A549 (cell line): Measurements from ENCODE around the gene SOX6.

Experiments
- CTCF ChIP-seq: fragments of >200 bp; sonication (Bioruptor Twin); formaldehyde crosslinking; IDR thresholded peaks from 3 replicates; pipeline ENCODE4 v1.5.1; 2016
- JUNB ChIP-seq: fragments of >200 bp; sonication (Bioruptor Twin); formaldehyde crosslinking; IDR thresholded peaks from 2 replicates; pipeline ENCODE4 v1.6.1; 2016
- MAFK ChIP-seq: fragments of 450-650 bp; IDR thresholded peaks from 2 replicates; pipeline ENCODE4 v1.6.1; 2014; ENCODE audit not compliant: partially characterized antibody
- MAX ChIP-seq: IDR thresholded peaks from 2 replicates; pipeline ENCODE4 v1.6.1; 2012
- MYC ChIP-seq: IDR thresholded peaks from 2 replicates; pipeline ENCODE4 v1.6.1; 2012; ENCODE audit warnings: mild to moderate bottlenecking, inconsistent platforms, low read length, improper control_type of control experiment, borderline replicate concordance
- POLR2A ChIP-seq: IDR thresholded peaks from 2 replicates; pipeline ENCODE4 v1.6.1; 2012; ENCODE audit warnings: mild to moderate bottlenecking, low read length
- RAD21 ChIP-seq, 2 experiments: fragments of >200 bp in 1 of 2; sonication (Bioruptor Twin) in 1 of 2; formaldehyde crosslinking in 1 of 2; IDR thresholded peaks in 1 of 2; conservative IDR thresholded peaks in 1 of 2; 2 replicates in 1 of 2; 3 replicates in 1 of 2; pipeline ENCODE4 v1.6.1; 2012 to 2018; ENCODE audit warnings: inconsistent platforms in 1 of 2
- RARB ChIP-seq: fragments of 250-450 bp; sonication (Bioruptor Pico); IDR thresholded peaks from 2 replicates; pipeline ENCODE4 v1.8.0; 2021; ENCODE audit warnings: mild to moderate bottlenecking, moderate library complexity
- RCOR1 ChIP-seq: fragments of 150-350 bp; IDR thresholded peaks from 2 replicates; pipeline ENCODE4 v1.6.1; 2014; ENCODE audit warnings: antibody characterized with exemption, low read length, low read depth
- REST ChIP-seq: fragments of 200-600 bp; sonication (generic); IDR thresholded peaks from 2 replicates; pipeline ENCODE4 v1.6.1; 2016; ENCODE audit warnings: antibody characterized with exemption, mild to moderate bottlenecking, moderate library complexity
- RFX5 ChIP-seq: fragments of 450-650 bp; IDR thresholded peaks from 2 replicates; pipeline ENCODE4 v1.7.1; 2014; ENCODE audit warnings: antibody characterized with exemption, mild to moderate bottlenecking, moderate library complexity

GRCh38 chr11:16404781-16405285 is 48.5 kb upstream of the SOX6 start:
- TF ChIP-seq CTCF = no peak
- TF ChIP-seq RFX5 = no peak
- no peak for TF ChIP-seq RARB (CRISPR knock-in tag)
- TF ChIP-seq POLR2A = no peak
- TF ChIP-seq MAX = no peak
- no peak for TF ChIP-seq RCOR1
- no peak for TF ChIP-seq JUNB
- no peak for TF ChIP-seq REST
- TF ChIP-seq RAD21 (conservative IDR thresholded peaks at IDR 0.05 in 1 of 2, IDR thresholded peaks at IDR 0.05 in 1 of 2) = no peak
- TF ChIP-seq MAFK = no peak
- TF ChIP-seq MYC = no peak
